NCI-H748 treated with DMSO at 0.1 percent for 48 hours (cell line): ENCODE measurements around the gene CHD6.

Experiments
- DNase-seq: peaks from one replicate; lab custom pipeline; 2025; lab: John Stamatoyannopoulos, UW

The CHD6 gene

DNA sequence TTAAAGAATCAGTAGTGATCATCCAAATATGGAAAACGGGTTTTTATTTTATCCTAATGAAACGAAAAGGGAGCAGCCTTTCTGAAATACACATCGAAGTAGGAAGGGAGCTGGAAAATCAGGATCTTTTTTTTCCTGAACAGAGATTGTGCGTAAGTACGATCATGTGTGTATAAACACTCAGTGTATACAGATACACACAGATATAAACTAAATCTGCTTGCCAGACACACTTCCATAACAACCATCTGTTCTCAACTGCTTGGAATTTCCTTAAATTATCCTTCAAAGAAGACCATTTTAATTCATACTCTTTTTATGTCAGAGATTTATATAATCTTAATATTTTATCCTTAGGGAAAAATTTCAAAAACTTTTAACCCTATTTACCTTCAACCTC is 110.7 kb downstream of the CHD6 start:
- no peak for DNase-seq

DNA sequence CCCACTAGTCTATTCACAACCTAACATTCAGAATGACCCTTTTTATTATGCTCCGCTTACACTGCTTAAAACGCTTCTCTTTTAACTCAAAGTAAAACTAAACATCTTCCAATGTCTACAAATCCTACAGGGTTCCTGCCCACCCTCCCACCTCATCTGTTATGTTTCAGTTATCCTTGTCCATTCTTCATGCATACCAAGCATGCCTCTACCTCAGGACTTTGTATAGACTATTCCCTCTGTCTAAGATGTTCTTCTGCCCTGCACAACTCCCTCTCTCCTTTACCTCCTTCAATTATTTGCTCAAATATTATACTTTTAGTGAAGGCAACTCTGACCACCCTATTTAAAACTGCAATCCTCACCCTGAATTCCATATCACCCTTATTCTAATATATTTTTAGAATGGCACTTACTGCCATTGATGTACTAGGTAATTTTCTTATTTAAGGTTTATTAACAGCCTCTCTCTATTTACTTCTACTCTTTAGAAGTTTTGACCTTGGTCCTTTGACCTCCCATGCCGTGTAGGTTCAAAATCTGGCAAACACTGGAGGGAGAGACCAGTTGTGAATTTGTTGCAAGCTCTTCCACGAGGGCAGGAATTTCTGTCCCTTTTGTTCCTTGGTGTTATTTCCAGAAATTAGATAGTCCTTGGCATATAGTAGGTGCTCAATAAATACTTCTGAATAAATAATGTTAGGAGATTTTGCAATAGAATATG is 111.8 kb downstream of the CHD6 start:
- DNase-seq, result no peak

DNA sequence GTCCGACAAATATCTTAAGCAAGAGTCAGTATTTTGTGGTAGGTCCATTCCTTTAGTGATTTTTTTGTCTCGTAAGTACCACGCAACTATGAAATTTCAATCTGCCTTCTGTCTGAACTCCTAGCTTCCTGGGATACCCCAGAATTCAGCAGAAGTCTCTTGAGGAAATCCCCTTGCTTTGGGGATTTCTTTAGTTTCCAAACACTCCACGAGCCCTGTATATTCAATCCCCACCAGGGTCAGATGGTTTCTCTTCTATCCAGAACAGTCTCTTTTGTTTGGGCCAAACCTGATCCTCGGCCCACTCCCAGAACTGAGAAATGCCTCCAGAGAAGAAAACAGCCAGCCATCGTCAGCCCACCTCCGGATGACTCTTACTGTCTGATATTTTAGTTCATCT is 113.0 kb downstream of the CHD6 start:
- DNase-seq, result no peak

DNA sequence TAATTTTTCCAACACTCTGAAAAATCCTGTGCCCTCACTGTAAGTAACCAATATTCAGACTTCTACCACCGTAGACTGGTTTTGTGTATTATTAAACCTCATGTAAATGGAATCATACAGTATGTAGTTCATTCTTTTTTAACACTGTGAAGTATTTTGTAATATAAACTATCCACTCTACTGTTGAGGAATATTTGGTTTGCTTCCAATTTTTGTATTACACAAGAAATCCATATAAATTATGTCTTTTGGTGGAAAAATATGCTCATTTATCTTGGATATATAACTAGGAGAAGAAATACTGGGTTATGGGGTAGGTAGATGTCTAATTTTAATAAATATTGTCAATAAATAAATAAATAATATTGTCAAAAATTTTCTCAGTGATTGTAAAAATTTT is 116.8 kb downstream of the CHD6 start:
- DNase-seq, result no peak

DNA sequence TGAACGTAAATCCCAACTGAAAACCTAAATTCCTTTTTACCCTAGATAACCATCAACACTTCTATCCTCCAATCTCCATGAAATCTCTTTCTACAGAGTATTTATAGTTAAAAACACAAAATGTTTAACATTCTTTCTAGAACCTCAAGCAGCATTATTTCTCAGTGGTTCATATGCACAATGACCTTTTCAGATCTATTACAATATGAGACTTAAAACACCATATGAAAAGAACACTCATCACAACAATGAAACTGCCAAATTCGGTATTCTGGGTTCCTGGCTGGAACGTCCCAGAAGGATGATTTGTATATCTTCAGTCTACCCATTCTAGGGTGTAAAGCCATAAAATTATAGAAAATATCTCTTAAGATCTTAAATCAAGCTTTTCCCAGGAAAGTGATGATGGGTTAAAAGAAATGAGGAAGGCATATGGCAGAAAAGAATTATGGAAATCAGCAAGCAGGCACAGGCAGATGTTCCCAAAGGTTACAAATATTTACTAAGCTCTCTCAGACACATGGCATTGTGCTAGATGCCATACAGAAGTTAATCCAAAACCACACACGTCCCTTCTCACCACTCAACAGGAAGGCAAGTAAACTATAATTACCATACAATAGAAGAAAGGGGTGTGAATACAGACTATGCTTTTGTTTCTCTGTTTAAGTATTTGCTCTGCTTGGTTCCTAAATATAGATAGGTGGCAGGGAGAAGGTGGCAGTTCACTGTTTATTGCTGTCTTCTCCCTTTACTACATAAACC is 118.0 kb downstream of the CHD6 start:
- peak; percentile 91 for DNase-seq

DNA sequence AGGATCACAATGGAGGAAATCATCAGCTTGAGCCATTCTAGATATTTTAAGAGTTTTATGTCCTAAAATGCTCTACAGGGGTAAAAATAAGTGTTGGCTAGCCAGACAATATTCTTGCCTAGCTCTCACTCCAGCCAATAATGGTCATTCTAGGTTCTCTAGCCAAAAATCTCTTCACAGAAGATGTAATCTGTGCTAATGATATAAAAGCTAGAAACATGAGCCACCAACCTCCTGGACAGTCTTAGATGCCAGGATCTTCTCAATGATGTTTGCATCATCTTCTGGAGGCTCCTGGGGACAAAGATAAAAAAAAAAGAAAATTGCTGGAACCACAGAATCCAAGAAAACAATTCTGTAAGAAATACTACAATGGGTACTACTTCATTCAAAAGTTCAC is 119.1 kb downstream of the CHD6 start:
- DNase-seq, result no peak

DNA sequence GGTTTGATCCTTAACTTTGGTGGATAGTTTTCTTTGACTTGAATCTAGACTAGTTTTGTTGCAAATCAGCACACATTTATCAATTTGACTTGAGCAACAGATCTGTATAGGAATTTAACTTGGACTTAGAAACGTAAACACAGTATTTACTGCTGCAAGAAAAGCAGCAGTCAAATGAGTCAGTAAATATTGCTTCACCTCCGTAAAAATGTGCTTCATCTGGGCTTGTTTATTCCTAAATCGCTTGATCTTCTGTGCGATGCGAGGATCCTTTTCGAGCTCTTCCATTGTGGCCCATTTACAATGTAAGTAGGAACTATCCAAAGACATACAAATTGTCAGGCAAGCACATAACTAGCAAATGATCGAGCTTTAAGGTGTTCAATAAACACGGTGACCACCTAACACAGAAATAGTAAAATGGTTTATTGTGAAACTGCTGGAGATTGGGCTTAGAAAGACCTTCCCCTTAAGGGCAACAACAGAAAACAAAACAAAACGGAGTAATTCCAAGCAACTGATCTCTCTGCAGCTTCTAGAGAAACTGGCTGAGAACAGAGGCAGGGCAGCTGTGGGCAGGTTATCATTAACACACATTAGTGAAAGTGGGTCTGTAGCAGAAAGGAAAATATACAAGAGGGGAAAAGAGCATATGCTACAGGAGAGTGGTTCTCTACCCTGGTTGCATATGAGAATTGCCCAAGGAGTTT is 120.8 kb downstream of the CHD6 start:
- no peak for DNase-seq

DNA sequence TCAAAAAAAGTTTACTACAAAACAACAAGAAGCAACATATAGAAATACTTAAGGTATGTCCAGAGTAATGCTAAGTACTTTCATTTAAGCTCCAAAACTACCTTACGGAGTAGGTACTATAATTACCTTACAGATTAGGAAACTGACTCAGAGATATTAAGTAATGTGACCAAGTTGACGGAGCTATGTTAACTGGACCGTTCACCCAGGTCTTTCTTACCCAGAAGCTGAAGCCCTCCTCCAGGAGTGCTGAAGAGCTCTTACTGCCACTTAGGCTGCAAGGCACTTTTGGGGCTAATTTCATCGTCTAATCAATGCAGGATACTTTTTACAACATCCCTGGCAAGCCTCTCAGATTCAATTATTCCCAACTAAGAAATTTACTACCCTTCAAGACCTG is 123.7 kb downstream of the CHD6 start:
- DNase-seq, result no peak

DNA sequence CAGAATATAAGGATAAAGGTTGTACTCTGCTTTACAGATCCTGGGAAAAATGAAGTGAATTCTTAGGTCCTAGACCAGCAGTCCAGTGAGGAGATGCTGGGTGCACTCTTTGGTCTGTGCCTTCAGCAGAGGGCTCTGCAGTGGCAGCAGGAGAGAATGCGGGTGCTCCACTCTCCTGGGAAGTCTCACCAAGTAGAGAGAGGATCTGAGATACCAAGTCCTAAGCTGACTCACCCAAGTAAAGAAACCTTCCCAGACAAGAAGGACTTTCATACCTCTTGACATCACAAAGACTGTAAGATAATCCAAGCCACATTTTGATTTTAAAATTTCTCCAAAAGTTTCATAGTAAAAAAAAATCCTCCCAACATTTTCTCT is 134.6 kb downstream of the CHD6 start:
- no peak for DNase-seq

DNA sequence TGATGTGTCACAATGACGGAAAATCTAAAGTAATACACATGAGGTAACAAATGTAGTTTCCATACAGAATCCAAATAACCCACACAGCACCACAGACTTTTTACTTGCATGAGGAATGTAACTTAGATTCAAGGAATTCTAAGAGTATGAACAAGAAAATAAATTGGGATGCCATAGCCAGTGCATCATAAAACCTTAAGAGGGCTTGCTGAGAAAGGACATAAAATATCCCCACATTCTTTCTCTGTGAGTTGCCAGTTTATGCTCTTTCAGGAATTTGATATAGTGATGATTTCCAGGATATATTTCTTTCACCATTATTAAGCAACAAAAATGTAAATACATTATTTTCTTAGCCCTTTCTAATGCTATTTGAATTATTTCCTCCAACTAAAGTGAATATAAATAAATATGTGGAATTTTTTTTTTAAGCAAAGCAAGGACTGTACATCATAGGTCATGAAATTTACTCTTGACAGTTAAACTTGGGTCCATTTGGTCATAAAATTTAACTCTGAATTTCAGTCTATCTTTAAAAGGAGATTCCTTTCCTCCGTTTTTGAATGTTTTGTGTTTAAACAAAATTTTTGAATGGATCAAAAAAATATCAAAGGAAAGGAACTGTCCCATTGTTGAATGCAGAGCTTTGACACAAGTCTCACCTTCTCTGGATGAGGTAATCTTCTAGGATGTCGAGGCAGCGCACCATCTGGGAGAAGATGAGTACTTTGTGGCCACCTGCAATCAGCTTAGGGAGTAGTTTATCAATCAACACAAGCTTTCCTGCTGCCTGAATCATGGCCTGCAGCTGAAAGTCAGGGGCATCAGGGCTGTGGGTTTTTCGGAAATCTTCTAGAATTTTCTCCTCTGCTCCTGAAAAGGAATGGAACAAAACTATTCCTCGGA is 135.3 kb downstream of the CHD6 start:
- DNase-seq, result no peak

DNA sequence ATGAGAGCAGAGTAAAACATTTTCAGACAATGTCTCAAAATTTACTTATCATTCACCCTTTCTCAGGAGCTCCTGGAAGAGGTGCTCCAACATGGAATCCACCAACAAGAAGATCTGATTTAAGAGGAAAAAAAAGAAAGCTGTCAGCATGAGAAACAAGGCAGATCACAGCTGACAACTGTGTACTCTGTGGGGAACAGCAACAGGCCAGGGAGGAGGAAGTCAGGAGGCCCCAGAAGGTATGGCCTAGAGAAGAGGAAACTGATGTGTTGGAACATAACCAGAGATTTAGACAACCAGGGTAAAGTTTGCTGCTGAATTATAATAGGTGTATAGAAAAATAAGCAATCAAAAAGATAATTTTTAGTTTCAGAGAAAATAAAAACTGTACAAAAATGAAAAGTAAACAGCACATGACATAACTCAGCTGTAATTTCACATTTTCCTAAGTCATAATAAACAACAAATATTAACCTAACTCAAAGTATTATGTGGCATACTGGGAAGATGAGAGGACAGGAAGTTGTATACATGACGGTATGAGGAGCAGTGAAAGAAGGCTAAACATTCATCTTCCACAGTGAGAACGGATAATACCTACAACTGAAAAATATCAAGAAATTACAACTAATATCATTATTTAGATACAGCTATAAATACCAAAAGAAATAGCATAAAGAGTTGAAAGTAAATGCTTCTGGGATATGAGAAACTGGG is 138.0 kb downstream of the CHD6 start:
- DNase-seq, result no peak

DNA sequence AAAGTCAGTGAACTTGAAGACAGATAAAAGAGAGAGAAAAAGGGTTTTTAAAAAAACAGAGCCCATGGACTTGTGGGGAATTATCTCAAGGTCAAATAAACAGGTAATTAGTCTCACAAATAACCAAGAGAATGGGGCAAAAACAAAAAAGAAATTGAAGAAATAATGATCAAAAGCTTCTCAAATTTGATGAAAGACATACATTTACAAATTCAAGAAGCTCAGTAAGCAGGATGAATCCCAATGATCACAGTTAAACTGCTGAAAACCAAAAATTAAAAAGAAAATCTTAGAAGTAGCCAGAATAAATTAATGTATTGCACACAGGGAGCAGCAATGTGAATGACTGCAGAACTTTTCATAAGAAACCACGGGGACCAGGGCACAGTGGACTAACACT is 139.1 kb downstream of the CHD6 start:
- DNase-seq, result no peak

DNA sequence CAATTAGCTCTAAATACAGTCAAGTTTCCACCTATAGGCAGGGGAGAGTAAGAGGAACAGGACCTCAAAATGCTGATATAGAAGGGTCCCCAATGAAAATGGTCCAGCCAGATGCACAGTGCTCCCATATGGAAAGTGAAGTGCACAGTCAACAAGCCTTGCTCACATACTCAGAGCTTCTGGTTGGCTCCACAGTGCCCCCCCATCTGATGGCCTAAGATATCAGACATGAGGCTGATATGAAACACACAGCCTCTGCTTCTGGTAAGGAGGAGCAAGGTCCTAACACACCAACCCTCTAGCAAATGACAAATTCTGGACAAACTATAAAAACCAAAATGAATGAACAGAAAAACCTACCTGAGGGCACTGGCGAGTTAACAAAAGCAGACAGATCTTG is 140.2 kb downstream of the CHD6 start:
- DNase-seq, result no peak

DNA sequence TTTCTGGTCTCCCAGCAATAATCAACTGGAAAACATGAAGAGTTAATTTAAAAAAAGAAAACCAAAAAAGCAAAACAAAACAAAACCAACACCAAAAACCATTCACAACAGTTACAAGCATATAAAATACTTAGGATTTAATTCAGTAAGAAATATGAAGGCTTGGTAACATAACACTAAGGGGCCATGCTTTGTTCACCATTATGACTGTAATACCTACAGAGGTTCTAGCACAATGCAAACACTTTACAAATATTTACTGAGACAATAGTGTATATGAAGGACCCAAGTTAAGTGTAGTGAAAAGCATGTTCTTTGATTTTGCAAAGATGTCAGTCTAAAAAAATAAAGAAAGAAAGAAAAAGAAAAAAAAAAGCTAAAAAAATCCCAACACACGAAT is 141.7 kb downstream of the CHD6 start:
- peak; percentile 58 for DNase-seq

DNA sequence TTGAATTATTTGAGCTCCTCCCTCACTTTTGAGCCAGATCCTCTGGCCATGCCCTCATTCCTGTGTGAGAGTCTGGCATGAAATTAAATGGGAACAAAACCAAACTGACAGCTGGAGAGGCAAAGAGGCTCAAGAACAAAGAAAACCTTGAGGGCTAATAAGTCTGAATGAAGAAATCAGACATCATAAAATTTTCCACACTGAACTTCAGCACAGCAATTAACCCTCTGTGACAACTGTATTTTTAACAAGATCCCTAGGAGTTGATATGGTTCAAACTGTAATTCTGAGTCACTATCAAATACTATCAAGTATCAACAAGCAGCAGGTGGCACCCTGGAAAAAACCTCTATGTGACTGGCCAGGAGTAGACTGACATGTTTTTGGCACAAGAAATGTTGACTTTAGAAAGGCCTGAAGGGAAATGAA is 142.2 kb downstream of the CHD6 start:
- peak; percentile 58 for DNase-seq

DNA sequence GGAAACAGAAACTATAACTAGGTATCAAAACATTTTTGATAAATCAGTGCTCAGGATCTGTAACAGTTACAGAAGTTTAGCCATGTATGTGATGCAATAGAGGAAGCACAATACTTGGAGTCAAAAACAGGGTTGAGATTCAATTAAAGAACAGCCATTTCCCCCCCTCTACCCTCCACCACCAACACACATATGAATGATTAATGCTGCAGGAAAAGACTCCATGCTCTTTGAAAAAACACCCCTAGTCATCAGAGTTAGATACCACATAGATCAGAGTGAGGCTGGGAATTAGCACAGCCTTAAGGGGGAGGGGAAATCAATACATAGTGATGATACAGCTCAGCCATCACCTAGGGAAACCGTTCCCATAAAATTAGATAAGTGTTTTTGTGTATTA is 142.7 kb downstream of the CHD6 start:
- DNase-seq, result no peak

DNA sequence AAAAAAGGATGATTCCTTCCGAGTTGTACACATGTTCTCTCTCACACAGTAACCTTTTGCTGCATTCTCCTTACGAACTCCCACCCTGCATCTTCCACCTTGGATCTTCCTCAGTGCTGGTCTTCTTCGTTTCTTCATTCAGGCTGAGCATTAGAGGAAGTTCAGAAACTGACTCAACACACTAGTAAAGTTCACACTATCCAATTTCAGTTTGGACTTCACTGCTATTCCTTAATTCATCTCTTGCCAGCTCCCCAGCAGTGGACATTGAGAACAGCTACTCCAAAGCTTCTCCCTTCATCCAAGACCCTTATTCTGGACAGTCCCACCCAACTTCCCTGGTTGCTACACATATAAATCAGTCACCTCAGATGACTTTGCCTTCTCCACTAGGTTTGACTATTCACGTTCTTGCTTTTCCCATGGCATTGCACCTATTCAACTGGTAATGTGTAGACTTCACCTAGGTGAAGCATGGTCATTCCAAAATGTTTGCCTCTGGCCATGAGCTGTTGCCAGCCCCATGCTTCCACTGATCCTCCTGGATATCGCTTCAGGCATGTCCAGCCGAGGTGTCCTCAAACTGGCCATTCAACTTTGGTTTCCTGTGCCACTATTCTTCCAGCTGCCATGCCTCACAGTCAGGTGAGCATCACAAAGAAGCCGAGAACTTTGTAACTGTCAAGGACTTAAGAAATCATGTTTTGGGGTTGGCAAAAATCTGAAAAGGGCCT is 147.6 kb downstream of the CHD6 start:
- DNase-seq, result no peak

DNA sequence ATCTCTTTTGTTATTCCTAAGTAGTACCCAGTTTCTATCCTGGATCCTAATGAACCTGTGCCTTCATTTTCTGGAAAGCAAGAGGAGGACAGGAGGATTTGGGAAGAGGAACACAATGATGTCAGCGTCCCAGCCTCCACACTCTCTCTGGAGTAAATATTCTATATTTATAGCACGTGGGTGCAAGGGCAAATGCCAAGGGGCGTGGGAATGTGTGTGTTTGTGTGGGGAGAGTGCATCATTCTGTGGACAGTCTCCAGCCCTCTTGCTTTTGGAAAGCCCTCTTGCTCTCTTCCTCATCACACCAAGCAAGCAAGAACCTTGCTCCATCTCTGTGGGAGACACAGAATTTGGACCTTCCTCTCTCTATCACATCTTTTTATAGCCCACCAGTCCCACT is 148.3 kb downstream of the CHD6 start:
- DNase-seq, result no peak

DNA sequence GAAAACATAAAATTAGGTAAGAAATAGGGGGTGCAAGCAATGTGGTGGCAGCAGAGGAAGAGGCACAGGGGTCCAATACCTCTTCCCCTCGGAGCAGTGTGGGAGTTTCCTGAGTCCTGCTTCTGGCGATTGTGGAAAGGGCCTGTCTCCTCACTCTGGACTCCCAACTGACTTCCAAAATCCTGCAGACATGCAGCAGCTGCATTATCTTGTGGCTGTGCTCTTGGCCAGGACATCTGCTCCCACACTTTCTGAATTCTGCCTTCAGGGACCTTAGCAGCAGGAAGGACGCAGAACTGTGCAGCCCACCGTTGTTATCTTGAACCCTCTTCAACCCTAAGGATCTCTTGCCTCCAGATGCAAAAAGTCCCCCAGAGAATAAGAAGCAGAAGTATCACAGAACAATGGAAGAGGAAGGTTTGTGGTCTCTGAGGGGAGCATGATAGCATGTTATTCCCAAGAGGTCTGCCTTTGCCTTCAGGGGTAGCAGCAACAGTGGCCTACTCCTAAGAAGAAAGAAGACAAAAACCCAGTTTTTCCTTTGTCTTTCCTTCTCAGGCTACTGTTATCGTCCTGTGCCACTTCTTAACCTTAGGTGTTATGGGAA is 149.1 kb downstream of the CHD6 start:
- no peak for DNase-seq

DNA sequence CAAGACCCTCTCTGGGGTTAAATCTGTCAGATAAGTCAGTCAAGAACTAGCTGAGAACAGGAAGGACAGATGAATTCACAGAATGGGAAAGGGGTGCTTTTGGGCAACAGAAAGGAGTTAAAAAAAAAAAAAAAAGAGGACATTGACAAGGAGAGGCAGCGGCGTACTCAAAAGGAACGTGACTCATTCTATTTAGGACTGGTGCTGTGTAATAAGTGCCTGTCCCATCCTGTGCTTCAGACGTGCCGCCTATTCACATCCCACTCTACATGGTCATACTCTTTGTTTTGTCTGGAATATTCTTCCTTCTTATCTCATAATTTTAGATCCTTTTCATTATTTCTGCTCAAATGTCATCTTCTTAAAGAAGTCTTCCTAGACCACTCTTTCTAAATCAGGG is 150.5 kb downstream of the CHD6 start:
- no peak for DNase-seq
